Cardiac muscle cell (in vitro differentiated cells and primary cell): ENCODE measurements around the gene CABCOCO1. TPM values are rescaled to one million over a fixed set of nuclear protein-coding genes. Genes with fewer than 3 reads are reported as not detected.
A peak's percentile ranks its signal among the peaks of the same experiment; 100 is the strongest.

Experiments
- DNase-seq, 2 donors: peaks; one replicate each; pipeline versions ENCODE4 v3.0.0 to v3.0.0-alpha.2; 2010 to 2017; ENCODE audit warnings: low read depth in 1 of 2, low spot score in 1 of 2
- H3K27ac ChIP-seq: fragments of 200-600 bp; sonication (generic); 2 replicates; pipeline ENCODE4 v1.5.1; 2016
- H3K27me3 ChIP-seq: fragments of 200-600 bp; sonication (generic); 2 replicates; pipeline ENCODE4 v1.6.0; 2016; ENCODE audit warnings: control low read depth
- H3K36me3 ChIP-seq: fragments of 200-600 bp; sonication (generic); 2 replicates; pipeline ENCODE4 v1.5.1; 2016; ENCODE audit warnings: control low read depth
- H3K4me1 ChIP-seq: fragments of 200-600 bp; sonication (generic); 2 replicates; pipeline ENCODE4 v1.8.1; 2017; ENCODE audit warnings: low read depth, mild to moderate bottlenecking, mixed run types
- H3K4me3 ChIP-seq: fragments of 200-600 bp; sonication (generic); 2 replicates; pipeline ENCODE4 v1.5.1; 2016; ENCODE audit warnings: mild to moderate bottlenecking
- H3K9me3 ChIP-seq: fragments of 200-600 bp; sonication (generic); 2 replicates; pipeline ENCODE4 v1.5.1; 2017; ENCODE audit warnings: low read depth, mild to moderate bottlenecking, control low read depth
- CTCF ChIP-seq: IDR thresholded peaks from 2 replicates; pipeline ENCODE4 v1.5.1; 2012; ENCODE audit warnings: low read depth, mild to moderate bottlenecking, low read length
- polyA plus RNA-seq: library from polyadenylated mRNA; unstranded; fragments of >200 nt; fragmentation: Nextera tagmentation; extraction: Ambion mirVana; gene quantifications from 2 replicates; pipeline ENCODE4 v1.2.1, GENCODE V29; 2016
- total RNA-seq: library from RNA; depleted of rRNA; stranded (reverse); fragments of >200 nt; gene quantifications from 2 replicates; pipeline ENCODE4 v1.2.3, GENCODE V29; 2016

CABCOCO1 gene
- total and polyA plus RNA-seq, 2 experiments from 2014 or later, result 1.5 TPM

GRCh38 chr10:61642676-61643075, 20.1 kb upstream of the CABCOCO1 start:
- no peaks in the 10 kb centered on the region for H3K4me1 ChIP-seq
- H3K36me3 ChIP-seq, result no peaks in the 10 kb centered on the region
- H3K27ac ChIP-seq, result no peak overlapping the region
- H3K9me3 ChIP-seq, result no peaks in the 10 kb centered on the region
- no peak for TF ChIP-seq CTCF
- DNase-seq, result peak in 1 of 2 donors; percentile 91
- no peak overlapping the region for H3K4me3 ChIP-seq
- H3K27me3 ChIP-seq, result no peaks in the 10 kb centered on the region

- H3K27ac ChIP-seq, result no peak overlapping the region
- no peaks in the 10 kb centered on the region for H3K4me1 ChIP-seq
- TF ChIP-seq CTCF, result no peak
- DNase-seq, result peak in 1 of 2 donors; percentile 70
- no peaks in the 10 kb centered on the region for H3K9me3 ChIP-seq
- no peak overlapping the region for H3K4me3 ChIP-seq
- no peaks in the 10 kb centered on the region for H3K36me3 ChIP-seq
- no peaks in the 10 kb centered on the region for H3K27me3 ChIP-seq
Measured at GRCh38 chr10:61643316-61643751, 19.4 kb upstream of the CABCOCO1 start.

- Histone ChIP-seq H3K4me3 (no peak overlapping the region), H3K4me1 (no peaks in the 10 kb centered on the region), H3K27me3 (no peaks in the 10 kb centered on the region), H3K36me3 (no peaks in the 10 kb centered on the region), H3K27ac (no peak overlapping the region), H3K9me3 (no peaks in the 10 kb centered on the region)
- no peak for TF ChIP-seq CTCF
- DNase-seq, result no peak
Measured at GRCh38 chr10:61653699-61654098, 9.0 kb upstream of the CABCOCO1 start.

- H3K27me3 ChIP-seq, result no peaks in the 10 kb centered on the region
- H3K36me3 ChIP-seq, result no peaks in the 10 kb centered on the region
- no peaks in the 10 kb centered on the region for H3K4me1 ChIP-seq
- no peaks in the 10 kb centered on the region for H3K9me3 ChIP-seq
- no peak for TF ChIP-seq CTCF
- peak in 1 of 2 donors; percentile 9 for DNase-seq
- H3K27ac ChIP-seq, result no peak overlapping the region
- H3K4me3 ChIP-seq, result no peak overlapping the region
Measured at GRCh38 chr10:61655335-61655851, 7.3 kb upstream of the CABCOCO1 start.

- Histone ChIP-seq H3K4me3 (peak overlapping the region; percentile 60), H3K4me1 (no peaks in the 10 kb centered on the region), H3K27me3 (no peaks in the 10 kb centered on the region), H3K9me3 (no peaks in the 10 kb centered on the region), H3K36me3 (no peaks in the 10 kb centered on the region), H3K27ac (no peak overlapping the region)
- no peak for TF ChIP-seq CTCF
- no peak for DNase-seq
Measured at GRCh38 chr10:61663466-61663865, 737 bp downstream of the CABCOCO1 start.
